HCT116 (cell line): ENCODE data around the gene HK1. TPM values are rescaled to one million over a fixed set of nuclear protein-coding genes. Genes with fewer than 3 reads are reported as not detected.

Experiments used
- ATAC-seq: fragments of 200-7000 bp; cut with Tn5 transposase; 2 replicates; pipeline ENCODE4 v1.9.1; 2020; ENCODE audit warnings: mild to moderate bottlenecking, moderate library complexity
- BruUV-seq: library from RNA; stranded (reverse); fragments of 400-500 nt; replicated peaks from 2 replicates; lab custom pipeline; 2021; lab: Mats Ljungman, UMichigan
- CTCF ChIA-PET: fragments of 300-600 bp; sonication (Branson Sonifier 250); formaldehyde crosslinking; loops from one replicate; lab custom pipeline; 2021; ENCODE audit warnings: antibody characterized with exemption; lab: Charles Lee
- POLR2A ChIA-PET: fragments of 300-600, 350-600 bp; sonication (Branson Sonifier 250); formaldehyde crosslinking; loops from one replicate; lab custom pipeline; 2021; ENCODE audit warnings: antibody characterized with exemption; lab: Charles Lee
- RAD21 ChIA-PET, 2 experiments: fragments of 300-600 bp; sonication (Branson Sonifier 250); formaldehyde crosslinking; loops; one replicate each; lab custom pipeline; 2023; ENCODE audit warnings: low total read pairs in 2 of 2; ENCODE audit not compliant: uncharacterized antibody in 2 of 2, unreplicated experiment in 2 of 2, low non-redundant PET in 1 of 2; lab: Charles Lee
- DNase-seq: peaks from one replicate; pipeline ENCODE4 v3.0.0-alpha.2; 2010; ENCODE audit warnings: low read depth, low spot score
- H2AFZ ChIP-seq: fragments of 200-600 bp; shearing (Covaris generic), sonication (generic); 2 replicates; pipeline ENCODE4 v1.6.1; 2017; ENCODE audit warnings: low read depth, mixed run types, mixed read lengths, antibody characterized with exemption, low read length; ENCODE audit not compliant: poor library complexity, severe bottlenecking
- H3K27ac ChIP-seq: 2 replicates; pipeline ENCODE4 v1.5.1; 2012; ENCODE audit warnings: low read depth, low read length
- H3K27me3 ChIP-seq: fragments of 200-600 bp; sonication (generic); 2 replicates; pipeline ENCODE4 v1.6.1; 2016; ENCODE audit warnings: mixed run types, low read length, mixed read lengths; ENCODE audit not compliant: insufficient read depth
- H3K36me3 ChIP-seq, 2 experiments: fragments of 200-500 bp in 1 of 2; fragments of 200-600 bp in 1 of 2; sonication (Bioruptor generic) in 1 of 2; sonication (generic) in 1 of 2; 2 replicates each; pipeline versions ENCODE4 v1.5.1 to v1.6.1; 2014 to 2016; ENCODE audit warnings: low read length in 2 of 2, inconsistent platforms in 1 of 2, mixed read lengths in 1 of 2, mixed run types in 1 of 2; ENCODE audit not compliant: insufficient read depth in 2 of 2, control insufficient read depth in 1 of 2
- H3K4me1 ChIP-seq, 2 experiments: fragments of 200-600 bp in 1 of 2; sonication (generic) in 1 of 2; 2 replicates each; pipeline versions ENCODE4 v1.5.1 to v1.6.1; 2012 to 2017; ENCODE audit warnings: low read length in 2 of 2, inconsistent platforms in 1 of 2, mild to moderate bottlenecking in 1 of 2, mixed read lengths in 1 of 2, mixed run types in 1 of 2, moderate library complexity in 1 of 2; ENCODE audit not compliant: insufficient read depth in 2 of 2, control insufficient read depth in 1 of 2
- H3K4me2 ChIP-seq: fragments of 200-600 bp; sonication (generic); 2 replicates; pipeline ENCODE4 v1.6.1; 2017; ENCODE audit warnings: mixed run types, low read length, mixed read lengths
- H3K4me3 ChIP-seq, 2 experiments: fragments of 200-600 bp in 1 of 2; sonication (generic) in 1 of 2; replicated peaks in 1 of 2; 2 replicates each; pipeline ENCODE4 v1.5.1; 2011 to 2016; ENCODE audit warnings: low read length in 2 of 2, control low read depth in 1 of 2, low read depth in 1 of 2, mild to moderate bottlenecking in 1 of 2, mixed read lengths in 1 of 2, mixed run types in 1 of 2
- H3K79me2 ChIP-seq: fragments of 200-600 bp; sonication (generic); 2 replicates; pipeline ENCODE4 v1.6.1; 2017; ENCODE audit warnings: mild to moderate bottlenecking, mixed run types, low read length, moderate library complexity, mixed read lengths; ENCODE audit not compliant: insufficient read depth
- H3K9ac ChIP-seq: fragments of 200-600 bp; sonication (generic); 2 replicates; pipeline ENCODE4 v1.6.1; 2016; ENCODE audit warnings: low read length, mixed read lengths
- H3K9me2 ChIP-seq: fragments of 200-600 bp; sonication (generic), shearing (Covaris generic); 2 replicates; pipeline ENCODE4 v1.6.1; 2017; ENCODE audit warnings: mixed run types, mild to moderate bottlenecking, moderate library complexity; ENCODE audit not compliant: insufficient read depth
- H3K9me3 ChIP-seq, 2 experiments: fragments of 200-500 bp in 1 of 2; fragments of 200-600 bp in 1 of 2; sonication (Bioruptor generic) in 1 of 2; sonication (generic) in 1 of 2; 2 replicates each; pipeline ENCODE4 v1.6.1; 2014 to 2017; ENCODE audit warnings: low read length in 2 of 2, mixed read lengths in 2 of 2, inconsistent platforms in 1 of 2, low read depth in 1 of 2, mild to moderate bottlenecking in 1 of 2, mixed run types in 1 of 2, moderate library complexity in 1 of 2; ENCODE audit not compliant: control insufficient read depth in 1 of 2, insufficient read depth in 1 of 2
- H4K20me1 ChIP-seq: fragments of 200-600 bp; sonication (generic), shearing (Covaris generic); 2 replicates; pipeline ENCODE4 v1.6.1; 2017; ENCODE audit warnings: mixed run types, mild to moderate bottlenecking, moderate library complexity; ENCODE audit not compliant: insufficient read depth
- CEBPB ChIP-seq: IDR thresholded peaks from 2 replicates; pipeline ENCODE4 v1.6.1; 2012; ENCODE audit warnings: low read depth
- EGR1 ChIP-seq: IDR thresholded peaks from 2 replicates; pipeline ENCODE4 v1.6.1; 2012; ENCODE audit warnings: low read depth
- POLR2A ChIP-seq: IDR thresholded peaks from 2 replicates; pipeline ENCODE4 v1.7.0; 2011; ENCODE audit warnings: borderline replicate concordance; ENCODE audit not compliant: insufficient read depth, insufficient read length; ENCODE audit errors: extremely low read depth
- TCF7L2 ChIP-seq: IDR thresholded peaks from 2 replicates; pipeline ENCODE4 v1.7.0; 2011; ENCODE audit warnings: borderline replicate concordance, inconsistent platforms; ENCODE audit not compliant: insufficient read depth, insufficient read length; ENCODE audit errors: extremely low read depth
- YY1 ChIP-seq: IDR thresholded peaks from 2 replicates; pipeline ENCODE4 v1.6.1; 2011; ENCODE audit warnings: low read length, low read depth, moderate library complexity, mild to moderate bottlenecking; ENCODE audit not compliant: insufficient replicate concordance; ENCODE audit errors: extremely low read depth
- intact Hi-C: fragments of 100-400 bp; cut with micrococcal nuclease; formaldehyde crosslinking; loops from 2 replicates; pipeline ENCODE4 v1.10.0; 2022
- total RNA-seq: library from RNA; stranded (reverse); gene quantifications from one replicate; pipeline ENCODE4 v1.2.1, GENCODE V29; 2021; ENCODE audit not compliant: unreplicated experiment
- TF ChIP-seq, protein P1 (sequence below): IDR thresholded peaks from 2 replicates; pipeline ENCODE4 v1.6.1; 2012
- TF ChIP-seq, protein P2 (sequence below), 3 experiments: fragments of 200-600 bp in 1 of 3; sonication (generic) in 1 of 3; IDR thresholded peaks in 2 of 3; conservative IDR thresholded peaks in 1 of 3; 2 replicates each; pipeline ENCODE4 v1.5.1; 2012 to 2017; ENCODE audit warnings: low read depth in 2 of 3, low read length in 2 of 3, antibody characterized with exemption in 1 of 3, borderline replicate concordance in 1 of 3, control low read depth in 1 of 3, mild to moderate bottlenecking in 1 of 3, mixed read lengths in 1 of 3, mixed run types in 1 of 3, moderate library complexity in 1 of 3; ENCODE audit not compliant: insufficient read depth in 1 of 3

The HK1 gene
- total RNA-seq, 1 experiment from 2014 or later, result 50.3 TPM

DNA sequence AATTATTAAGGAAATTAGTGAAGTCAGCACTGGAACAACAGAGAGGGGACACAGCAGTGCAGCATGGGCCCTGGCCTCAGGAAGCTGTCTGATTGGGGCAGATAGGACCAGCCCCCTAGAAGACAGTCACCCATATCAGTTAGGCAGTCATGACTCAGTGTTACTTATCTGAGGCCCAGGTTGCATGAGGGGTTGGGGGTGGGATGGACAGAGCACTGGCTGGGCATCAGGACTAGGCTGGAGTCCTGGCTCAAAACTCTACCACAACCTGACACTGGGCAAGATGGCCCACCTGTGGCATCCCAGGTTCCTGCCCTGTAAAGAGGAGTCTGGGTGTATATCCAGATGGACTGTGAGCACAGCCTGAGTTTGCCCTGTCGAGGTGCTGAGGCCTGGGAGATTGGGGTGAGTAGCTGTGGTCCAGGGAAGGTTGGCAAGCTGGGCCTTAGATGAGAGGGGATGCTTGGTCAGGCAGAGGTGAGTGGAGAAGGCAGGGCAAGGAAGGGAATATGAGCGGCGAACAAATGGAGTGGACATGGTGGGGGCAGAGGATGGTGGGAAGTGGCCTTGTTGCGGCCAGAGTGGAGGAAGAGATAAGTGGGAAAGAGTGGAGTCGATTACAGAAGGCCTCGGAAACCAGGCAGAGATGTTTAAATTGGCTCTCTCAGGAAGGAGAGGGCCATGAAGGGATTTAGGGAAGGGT, 37.5 kb downstream of the HK1 start:
- Histone ChIP-seq H3K9me2 (no peaks in the 10 kb centered on the region), H3K4me3 (no peak overlapping the region), H3K9ac (no peak overlapping the region), H3K4me1 (peaks cover 18 to 35% of the 10 kb centered on the region in 2 experiments), H3K27me3 (no peaks in the 10 kb centered on the region), H2AFZ (no peak overlapping the region), H3K36me3 (no peaks in the 10 kb centered on the region), H3K79me2 (peaks cover 19% of the 10 kb centered on the region), H3K27ac (no peak overlapping the region), H3K4me2 (no peak overlapping the region), H3K9me3 (no peaks in the 10 kb centered on the region), H4K20me1 (no peaks in the 10 kb centered on the region)
- TF ChIP-seq TCF7L2, result no peak
- TF ChIP-seq, protein P1, sequence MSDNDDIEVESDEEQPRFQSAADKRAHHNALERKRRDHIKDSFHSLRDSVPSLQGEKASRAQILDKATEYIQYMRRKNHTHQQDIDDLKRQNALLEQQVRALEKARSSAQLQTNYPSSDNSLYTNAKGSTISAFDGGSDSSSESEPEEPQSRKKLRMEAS, result no peak
- no peak for TF ChIP-seq YY1
- no peak for TF ChIP-seq EGR1
- TF ChIP-seq POLR2A, result no peak
- TF ChIP-seq, protein P2, sequence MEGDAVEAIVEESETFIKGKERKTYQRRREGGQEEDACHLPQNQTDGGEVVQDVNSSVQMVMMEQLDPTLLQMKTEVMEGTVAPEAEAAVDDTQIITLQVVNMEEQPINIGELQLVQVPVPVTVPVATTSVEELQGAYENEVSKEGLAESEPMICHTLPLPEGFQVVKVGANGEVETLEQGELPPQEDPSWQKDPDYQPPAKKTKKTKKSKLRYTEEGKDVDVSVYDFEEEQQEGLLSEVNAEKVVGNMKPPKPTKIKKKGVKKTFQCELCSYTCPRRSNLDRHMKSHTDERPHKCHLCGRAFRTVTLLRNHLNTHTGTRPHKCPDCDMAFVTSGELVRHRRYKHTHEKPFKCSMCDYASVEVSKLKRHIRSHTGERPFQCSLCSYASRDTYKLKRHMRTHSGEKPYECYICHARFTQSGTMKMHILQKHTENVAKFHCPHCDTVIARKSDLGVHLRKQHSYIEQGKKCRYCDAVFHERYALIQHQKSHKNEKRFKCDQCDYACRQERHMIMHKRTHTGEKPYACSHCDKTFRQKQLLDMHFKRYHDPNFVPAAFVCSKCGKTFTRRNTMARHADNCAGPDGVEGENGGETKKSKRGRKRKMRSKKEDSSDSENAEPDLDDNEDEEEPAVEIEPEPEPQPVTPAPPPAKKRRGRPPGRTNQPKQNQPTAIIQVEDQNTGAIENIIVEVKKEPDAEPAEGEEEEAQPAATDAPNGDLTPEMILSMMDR (IDR thresholded peaks at IDR 0.05 in 2 of 3, conservative IDR thresholded peaks at IDR 0.05 in 1 of 3; ENCODE audit: borderline replicate concordance in 1 of 3, insufficient read depth in 1 of 3, low read depth in 2 of 3, low read length in 2 of 3), result no peak
- TF ChIP-seq CEBPB, result no peak
- intact Hi-C loops, result no loop called here
- BruUV-seq, result no TSS peak
- ATAC-seq, result no peak
- CTCF ChIA-PET, result no interaction called here
- no peak for DNase-seq
- POLR2A ChIA-PET, result no interaction called here
- RAD21 ChIA-PET, result no interaction called here
